Gastrocnemius medialis (tissue), 4 donors: ENCODE measurements around the gene ANKLE1.

Source experiments
- CTCF ChIP-seq, 5 experiments: fragments of 450-650 bp in 3 of 5; fragments of 200-600 bp in 2 of 5; sonication (generic) in 2 of 5; IDR thresholded peaks in 4 of 5; conservative IDR thresholded peaks in 1 of 5; 1 replicate in 4 of 5; 2 replicates in 1 of 5; pipeline ENCODE4 v1.5.1; 2016 to 2019; ENCODE audit warnings: antibody characterized with exemption in 5 of 5, mild to moderate bottlenecking in 3 of 5, moderate library complexity in 3 of 5
- POLR2A ChIP-seq, 2 donors: fragments of 450-650 bp; IDR thresholded peaks; one replicate each; pipeline ENCODE4 v1.6.1; 2017; ENCODE audit warnings: antibody characterized with exemption in 2 of 2, mild to moderate bottlenecking in 2 of 2, moderate library complexity in 2 of 2

- no peak for TF ChIP-seq POLR2A (IDR thresholded peaks at IDR 0.05)
- no peak for TF ChIP-seq CTCF (IDR thresholded peaks at IDR 0.05 in 4 of 5, conservative IDR thresholded peaks at IDR 0.05 in 1 of 5)
Observed at GRCh38 chr19:17318966-17319365, 37.3 kb downstream of the ANKLE1 start.
